ENCODE data around the gene ENAH.
"Not testable (repeated sequence)": the region's sequence is repeated elsewhere in the genome, so short reads cannot be mapped to it uniquely, and the experiment has no call there.

The ENAH gene

DNA sequence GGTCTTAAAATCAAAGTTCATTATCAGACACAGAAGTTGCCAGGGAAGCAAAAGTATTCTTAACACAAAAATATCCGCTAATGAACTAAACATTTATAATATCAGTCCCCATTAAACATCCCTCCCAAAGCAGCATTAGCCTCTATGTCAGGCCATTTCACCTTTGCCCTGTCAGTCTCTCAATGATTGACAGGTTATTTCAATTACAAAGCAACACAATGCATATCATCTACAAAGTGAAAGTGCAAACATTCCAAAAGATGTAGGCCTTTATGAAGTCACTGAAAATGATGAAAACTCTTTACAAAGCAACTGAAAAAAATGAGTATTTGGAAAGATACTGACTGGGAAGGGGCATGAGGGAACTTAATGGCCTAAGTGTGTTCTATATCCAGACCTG lies 14.1 kb downstream of the ENAH start:
- no peak for DNase-seq

DNA sequence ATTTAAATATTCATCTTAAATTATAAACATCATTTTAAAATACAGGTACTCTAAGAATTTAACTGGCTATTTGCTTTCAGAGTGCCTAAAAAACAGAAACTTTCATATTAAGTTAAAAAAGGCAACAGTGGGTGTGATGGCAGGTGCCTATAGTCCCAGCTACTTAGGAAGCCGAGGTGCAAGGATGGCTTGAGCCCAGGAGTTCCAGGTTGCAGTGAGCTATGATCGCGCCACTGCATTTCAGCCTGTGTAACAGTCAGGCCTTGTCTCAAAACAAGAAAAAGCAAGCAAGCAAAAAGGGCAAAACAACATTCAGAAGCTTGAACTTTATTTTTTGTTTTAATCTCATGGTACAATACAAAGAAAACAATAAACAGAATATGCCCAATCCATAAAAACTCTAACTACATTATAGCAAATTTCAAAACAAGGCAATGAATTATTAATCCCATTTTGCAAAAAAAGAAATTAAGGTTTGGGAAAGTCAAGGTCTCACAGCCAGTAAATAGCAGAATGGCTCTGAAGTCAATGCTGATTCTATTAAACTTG lies 15.2 kb downstream of the ENAH start:
- no peak for DNase-seq

DNA sequence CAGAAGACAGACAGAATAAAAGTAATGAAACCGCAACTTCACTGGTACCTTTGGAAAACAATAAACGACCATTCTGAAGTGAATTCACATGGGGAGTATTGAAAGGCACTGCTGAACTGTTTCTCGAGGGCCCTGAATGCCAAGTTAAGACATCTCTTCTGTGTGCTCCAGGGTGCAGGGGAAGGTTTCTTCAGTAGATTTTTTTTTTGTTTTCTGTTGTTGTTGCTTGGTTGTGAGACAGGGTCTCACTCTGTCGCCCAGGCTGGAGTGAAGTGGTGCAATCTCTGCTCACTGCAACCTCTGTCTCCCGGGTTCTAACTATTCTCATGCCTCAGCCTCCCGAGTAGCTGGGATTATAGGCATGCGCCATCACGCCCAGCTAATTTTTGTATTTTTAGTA lies 15.9 kb downstream of the ENAH start:
- not testable (repeated sequence) for DNase-seq

DNA sequence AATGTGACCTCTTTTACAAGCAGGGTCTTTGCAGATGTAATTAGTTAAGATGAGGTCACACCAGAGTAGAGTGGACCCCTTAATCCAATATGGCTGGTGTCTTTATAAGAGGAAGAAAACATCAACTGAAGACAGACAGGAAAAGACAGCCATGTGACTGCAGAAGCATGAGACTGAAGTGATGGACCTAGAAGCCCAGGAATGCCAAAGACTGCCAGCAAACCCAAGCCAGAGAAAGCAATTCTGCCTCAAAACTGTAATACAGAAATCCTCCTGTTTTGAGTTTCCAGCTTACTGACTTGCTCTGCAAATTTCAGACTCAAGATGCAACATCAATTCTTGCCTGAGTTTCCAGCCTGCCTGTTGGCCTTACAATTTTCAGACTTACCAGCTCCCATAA lies 17.3 kb downstream of the ENAH start:
- DNase-seq, result no peak

DNA sequence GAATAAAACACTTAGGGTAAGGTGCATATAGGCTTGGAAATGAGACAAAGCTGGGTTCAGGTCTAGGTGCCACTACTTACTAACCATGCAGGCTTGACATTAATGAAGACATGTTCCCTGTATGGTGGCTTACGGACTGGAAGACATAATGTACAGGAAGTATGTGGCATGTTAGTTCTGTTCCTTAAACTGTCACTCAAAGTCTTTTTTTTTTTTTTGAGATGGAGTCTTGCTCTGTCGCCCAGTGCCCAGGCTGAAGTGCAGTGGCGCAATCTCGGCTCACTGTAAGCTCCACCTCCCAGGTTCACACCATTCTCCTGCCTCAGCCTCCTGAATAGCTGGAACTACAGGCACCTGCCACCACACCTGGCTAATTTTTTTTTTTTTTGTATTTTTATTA lies 20.1 kb downstream of the ENAH start:
- DNase-seq, result not testable (repeated sequence)

DNA sequence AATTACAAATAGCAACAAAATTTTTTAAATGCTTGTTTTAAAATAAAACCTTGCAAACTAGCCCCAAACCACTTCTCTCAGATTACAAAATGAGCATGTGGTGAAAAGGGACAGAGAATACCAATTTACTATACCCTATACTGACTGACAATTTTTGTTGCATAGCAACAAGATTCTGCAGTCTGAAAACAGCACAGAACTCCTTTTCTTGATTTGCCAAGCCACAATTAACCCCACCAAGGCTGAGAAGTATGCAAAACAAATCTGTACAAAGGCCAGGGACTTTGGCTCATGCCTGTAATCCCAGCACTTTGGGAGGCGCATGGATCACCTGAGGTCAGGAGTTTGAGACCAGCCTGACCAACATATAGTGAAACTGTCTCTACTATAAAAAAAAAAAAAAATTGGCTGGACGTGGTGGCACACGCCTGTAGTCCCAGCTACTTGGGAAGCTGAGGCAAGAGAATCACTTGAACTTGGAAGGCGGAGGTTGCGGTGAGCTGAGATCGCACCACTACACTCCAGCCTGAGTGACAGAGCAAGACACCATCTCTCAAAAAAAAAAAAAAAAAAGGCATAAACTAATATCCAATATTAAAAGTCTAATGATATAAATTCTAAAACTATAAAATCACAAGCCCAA lies 21.8 kb downstream of the ENAH start:
- no peak for DNase-seq

DNA sequence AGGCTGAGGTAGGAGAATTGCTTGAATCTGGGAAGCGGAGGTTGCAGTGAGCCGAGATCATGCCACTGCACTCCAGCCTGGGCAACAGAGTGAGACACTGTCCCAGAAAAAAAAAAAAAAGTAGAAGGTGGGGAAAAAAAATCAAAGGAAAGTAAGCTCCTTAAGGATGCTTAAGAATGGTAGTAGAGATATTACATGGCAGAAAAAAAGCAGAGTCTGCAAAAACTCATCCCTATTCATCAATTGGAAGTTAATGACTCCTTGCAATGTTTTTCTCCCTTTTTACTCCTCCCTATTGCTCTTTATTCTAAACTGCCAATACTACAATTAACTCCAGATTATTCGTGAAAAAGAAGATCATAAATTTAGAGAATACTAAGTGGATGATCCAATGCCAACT lies 23.4 kb downstream of the ENAH start:
- no peak for DNase-seq

DNA sequence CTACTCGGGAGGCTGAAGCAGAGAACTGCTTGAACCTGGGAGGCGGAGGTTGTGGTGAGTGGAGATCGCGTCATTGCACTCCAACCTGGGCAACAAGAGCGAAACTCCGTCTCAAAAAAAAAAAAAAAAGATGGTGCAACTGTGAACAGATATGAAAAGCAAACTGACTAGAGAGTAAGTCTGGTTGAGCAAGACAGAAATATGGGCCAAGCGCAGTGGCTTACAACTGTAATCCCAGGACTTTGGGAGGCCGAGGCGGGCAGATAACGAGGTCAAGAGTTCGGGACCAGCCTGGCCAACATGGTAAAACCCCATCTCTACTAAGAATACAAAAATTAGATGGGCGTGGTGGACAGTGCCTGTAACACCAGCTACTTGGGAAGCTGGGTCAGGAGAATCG lies 24.1 kb downstream of the ENAH start:
- not testable (repeated sequence) for DNase-seq

DNA sequence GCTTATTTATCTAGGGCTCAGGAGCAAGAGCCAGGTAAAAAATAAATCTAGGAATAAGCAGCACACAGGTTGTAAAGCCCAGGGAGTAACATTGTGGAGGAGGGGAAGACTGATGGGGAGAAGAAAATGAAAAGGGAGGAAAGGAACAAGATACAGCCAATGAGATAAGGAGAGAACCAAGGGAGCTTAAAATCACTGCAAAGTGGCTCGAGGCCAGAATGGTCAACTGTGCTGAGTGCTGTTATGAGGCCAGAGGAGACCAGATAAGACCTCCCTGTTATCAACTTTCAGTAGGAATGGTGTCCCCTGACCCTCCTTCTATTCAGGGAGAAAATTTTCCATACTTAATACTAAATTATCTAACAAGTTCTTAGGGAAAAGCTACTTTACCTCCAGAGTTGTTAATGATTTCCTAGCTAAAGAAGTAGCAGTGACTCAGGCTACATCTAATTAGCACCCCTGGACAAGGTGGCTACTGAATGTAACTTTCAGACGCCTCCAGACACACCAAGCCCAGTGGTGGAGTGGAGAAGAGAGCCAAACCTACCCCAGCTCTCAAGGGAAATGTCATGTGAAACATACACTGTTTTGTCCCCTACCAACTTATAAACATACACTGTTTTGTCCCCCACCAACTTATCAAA lies 25.5 kb downstream of the ENAH start:
- DNase-seq, result no peak

DNA sequence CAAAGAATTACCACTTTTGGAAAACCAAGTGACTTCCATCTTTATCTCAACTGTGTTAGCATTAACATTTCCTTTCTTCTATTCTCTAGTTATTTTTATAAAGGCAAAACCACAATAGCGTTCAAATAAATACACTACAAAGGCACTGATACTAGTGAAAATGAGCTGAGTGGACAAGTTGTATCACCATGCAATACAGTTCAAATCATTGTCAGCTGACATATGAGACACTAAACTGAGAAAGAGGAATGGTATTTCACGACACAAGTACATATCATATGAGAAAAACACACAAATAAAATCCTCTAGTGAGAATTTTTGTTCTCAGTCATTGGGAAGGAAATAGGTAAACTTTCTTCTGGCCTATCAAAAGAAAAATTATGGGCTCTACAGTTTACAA lies 26.2 kb downstream of the ENAH start:
- no peak for DNase-seq

DNA sequence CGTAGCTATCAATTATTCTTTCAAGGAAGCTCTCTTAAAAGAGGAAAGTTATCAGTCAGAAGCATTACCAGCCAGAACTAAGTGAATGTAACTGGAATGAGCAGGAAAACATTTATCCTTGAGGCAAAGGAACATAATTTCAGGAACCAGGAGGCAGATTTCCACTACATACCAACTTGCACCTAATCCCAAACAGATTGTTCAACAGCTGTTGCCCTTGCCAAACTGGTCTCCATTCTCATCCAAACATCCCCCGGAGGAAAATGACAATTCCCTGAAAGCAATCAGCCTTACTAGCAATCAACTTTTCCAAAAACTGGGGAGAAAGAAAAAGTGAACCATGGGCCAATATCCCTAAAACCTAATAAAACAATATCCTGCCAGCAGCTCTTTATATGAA lies 35.0 kb downstream of the ENAH start:
- DNase-seq, result no peak

DNA sequence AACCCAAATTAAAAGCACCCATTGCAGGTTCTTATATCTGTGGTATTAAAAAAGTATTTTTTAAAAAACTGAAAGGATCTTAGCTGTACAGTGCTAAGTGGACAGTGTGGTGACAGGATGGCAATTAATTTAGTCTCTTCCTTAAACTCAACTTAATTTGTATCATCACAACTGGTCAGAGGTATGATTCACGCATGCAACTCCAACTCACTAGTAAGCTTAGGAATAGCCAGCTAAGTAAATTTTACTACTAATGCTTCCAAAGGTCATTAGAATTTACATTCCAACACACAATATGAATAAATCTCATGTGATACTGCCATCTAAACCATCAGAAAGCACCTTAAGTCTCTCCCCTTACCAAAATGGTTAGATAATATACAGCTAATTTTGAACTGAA lies 35.4 kb downstream of the ENAH start:
- DNase-seq, result no peak

DNA sequence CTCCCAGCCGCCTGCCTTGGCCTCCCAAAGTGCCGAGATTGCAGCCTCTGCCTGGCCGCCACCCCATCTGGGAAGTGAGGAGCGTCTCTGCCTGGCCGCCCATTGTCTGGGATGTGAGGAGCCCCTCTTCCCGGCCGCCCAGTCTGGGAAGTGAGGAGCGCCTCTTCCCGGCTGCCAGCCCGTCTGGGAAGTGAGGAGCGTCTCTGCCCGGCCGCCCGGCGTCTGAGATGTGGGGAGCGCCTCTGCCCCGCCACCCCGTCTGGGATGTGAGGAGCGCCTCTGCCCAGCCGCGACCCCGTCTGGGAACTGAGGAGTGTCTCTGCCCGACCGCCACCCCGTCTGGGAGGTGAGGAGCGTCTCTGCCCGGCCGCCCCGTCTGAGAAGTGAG lies 37.5 kb downstream of the ENAH start:
- not testable (repeated sequence) for DNase-seq

DNA sequence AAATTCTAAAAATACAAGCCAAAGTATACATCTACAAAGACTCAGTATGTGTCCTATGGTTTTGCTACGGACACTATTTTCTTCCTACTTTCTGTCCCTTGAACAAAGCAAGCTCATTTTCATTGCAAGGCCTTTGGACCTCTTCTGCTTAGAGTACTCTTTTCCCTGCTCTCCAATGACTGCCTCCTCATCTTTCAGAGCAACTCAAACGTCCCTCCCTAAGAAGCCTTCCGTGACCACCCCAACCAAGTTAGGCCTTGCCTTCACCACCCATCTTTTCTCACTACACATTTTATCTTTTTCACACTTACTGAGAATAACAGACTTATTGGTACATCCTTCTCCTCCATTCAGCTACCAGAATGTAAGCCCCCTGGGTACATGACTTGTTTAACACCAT lies 39.9 kb downstream of the ENAH start:
- DNase-seq, result no peak

DNA sequence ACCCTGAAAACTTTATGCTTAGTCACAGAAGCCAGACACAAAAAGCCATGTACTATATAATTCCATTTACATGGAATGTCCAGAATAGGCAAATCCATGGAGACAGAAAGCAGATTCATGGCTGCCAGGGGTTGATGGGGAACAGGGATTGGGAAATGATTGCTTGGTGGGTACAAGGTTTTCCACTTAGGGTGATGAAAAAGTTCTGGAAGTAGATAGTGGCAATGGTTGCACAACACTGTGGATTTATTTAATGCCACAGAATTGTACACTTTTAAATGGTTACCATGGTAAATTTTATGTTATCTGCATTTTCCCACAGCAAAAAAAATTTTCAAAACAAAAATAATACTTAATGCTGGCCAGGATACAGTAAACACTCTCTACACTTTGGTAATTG lies 40.6 kb downstream of the ENAH start:
- DNase-seq, result no peak

DNA sequence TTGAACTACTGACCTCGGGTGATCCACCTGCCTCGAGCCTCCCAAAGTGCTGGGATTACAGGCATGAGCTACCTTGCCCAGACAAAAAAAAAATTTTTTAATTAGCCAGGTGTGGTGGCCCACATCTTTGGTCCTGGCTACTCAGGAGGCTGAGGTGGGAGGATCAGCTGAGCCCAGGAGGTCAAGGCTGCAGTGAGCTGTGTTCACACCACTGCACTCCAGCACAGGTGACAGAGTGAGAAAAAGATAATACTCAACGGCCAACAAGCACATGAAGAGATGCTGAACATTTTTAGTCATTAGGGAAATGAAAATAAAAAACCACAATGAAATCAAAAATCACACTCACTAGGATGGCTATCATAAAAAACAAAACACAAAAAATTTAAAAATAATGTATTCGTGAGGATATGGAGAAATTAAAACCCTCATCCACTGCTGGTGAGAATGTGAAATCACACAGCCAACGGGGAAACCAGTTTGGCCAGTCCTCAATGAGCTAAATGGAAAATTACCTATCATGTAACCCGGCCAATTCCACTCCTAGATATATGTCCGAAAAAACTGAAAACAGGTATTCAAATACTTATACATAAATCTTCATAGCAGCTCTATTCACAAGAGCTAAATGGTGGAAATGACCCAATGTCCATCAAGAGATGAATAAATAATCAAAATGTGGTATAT lies 41.2 kb downstream of the ENAH start:
- no peak for DNase-seq

DNA sequence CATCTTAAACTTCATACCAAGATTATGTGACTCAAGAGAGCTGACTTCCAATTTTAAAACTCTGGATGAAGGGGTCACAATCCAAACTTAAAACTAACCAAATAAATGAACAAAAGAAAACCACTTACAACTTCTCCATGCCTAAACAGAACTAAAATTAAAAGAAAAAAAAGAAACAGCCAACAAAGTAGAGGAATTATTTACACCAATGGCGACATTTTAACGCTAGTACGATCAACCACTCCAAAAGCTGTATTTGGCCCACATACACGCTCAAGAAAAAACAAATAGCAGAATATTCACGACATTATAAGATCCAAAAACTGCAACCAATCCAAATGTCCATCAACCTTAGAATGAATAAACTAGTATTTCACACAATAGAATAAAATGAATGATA lies 42.4 kb downstream of the ENAH start:
- no peak for DNase-seq

DNA sequence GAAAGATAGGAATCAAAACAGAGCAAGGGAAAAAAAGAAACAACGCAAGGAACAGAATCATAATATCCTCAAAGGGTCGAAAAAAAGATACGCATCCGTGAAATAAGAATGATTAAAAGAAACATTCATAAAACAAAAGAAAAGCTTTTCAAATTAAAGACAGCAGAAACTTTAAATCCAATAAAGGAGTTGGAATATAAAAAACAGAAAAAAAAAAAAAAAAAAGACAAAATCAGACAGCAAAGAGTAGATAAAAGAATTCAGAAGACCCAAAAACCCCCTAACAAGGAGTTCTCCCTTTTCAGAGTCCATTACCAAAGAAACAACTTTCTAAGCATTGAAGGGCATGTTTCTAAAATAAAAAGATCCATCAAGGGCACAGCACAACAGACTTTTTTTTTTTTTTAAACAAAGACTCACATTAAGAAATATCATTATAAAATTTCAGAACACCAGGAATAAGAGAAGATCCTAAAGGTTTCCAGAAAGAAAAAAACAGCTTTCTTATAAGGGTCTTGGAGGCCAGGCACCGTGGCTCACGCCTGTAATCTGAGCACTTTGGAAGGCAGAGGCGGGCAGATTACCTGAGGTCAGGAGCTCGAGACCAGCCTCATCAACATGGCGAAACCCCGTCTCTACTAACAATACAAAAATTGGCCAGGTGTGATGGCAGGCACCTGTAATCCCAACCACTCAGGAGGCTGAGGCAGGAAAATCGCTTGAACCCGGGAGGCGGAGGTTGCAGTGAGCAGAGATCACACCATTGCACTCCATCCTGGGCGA lies 44.7 kb downstream of the ENAH start:
- DNase-seq, result no peak

DNA sequence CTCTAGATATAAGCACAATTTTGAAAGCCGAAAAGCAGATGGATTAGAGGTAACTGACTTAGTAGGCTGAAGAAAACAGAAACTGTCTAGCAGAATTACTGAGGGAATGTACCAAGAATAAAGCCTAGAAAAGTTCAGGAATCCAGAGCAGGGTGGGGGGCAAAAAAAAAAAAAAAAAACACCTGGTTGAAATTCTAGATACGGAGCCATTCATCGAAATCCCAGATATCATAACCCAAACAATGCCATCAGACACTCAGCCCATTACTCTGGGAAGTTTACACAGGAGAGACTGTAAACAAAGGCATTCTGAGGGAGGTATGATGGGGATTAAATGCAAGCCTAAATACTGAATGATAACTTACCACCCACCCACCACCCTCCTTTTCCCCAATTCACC lies 45.6 kb downstream of the ENAH start:
- no peak for DNase-seq

DNA sequence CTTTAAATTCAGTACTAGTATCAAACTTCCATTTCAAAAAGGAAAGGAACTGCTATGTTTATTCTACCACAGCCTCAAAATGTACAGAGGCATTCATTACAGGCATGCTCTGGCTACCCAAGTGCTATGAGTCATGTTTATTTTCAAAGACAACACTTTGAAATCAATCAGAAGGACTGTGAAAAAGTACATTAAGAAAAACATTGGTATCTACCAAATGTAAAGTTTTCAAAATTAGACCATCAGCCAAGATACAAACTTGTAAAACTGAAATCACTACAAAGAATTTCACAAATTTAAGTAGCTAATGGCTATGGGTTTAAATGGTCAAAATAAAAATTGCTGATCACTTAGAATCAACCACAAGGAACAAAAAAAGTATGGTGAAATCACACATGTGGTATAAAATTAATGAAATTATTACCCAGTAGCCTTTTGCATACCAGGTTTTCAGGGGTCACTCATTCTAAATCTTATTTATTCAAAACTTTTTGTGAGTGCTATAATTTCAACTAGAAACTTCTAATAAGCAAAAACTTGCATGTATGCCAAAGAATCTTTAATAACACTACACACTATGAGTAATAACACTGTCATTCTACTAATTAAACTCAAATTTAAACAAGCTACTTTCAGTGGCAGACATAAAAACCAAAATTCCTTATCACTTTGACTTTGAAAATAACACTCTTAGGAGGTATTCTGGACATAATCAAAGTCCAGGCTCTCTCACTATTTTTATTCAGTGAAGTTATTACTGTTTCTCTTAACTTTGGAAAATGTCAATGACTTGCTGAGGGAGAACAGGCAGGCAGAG lies 49.2 kb downstream of the ENAH start:
- no peak for DNase-seq

DNA sequence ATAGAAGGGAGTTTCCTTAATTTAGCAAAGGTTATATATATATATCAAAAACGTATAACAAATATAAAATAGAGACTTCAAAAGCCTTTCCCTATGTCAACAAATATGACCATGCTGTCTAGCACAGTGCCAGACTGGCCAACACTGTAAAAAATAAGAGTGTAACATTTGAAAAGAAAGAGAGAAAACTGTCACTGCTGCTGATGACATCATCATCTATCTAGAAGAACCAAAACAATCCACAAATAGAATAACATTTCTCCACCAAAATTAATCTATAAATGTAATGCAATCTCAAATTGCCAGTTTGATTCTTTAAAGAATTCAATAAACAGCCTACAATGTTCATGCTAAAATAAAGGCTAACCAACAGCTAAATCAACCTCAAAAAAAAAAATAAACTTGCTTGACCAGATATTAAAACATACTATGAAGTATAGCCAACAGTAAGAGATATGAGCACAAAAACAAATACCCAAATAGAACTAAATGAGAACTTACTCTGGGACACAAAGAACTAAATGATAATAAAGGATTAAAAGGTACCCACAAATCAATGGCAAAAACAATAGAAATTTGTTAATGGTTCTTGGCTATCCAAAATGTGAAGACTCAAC lies 50.2 kb downstream of the ENAH start:
- DNase-seq, result no peak

Measured in NCI-H2107 (cell line).